Activated T-helper 1 cell treated with anti-CD3 and anti-CD28 coated beads, Interleukin-2, amount 50 U/mL, for 16 hours (primary cell): ENCODE results near the gene DNAH9.

Experiments used
- DNase-seq, 2 donors: peaks; one replicate each; pipeline ENCODE4 v3.0.0-alpha.2; 2020; ENCODE audit warnings: low read depth in 1 of 2, low spot score in 1 of 2

DNAH9 gene

DNA sequence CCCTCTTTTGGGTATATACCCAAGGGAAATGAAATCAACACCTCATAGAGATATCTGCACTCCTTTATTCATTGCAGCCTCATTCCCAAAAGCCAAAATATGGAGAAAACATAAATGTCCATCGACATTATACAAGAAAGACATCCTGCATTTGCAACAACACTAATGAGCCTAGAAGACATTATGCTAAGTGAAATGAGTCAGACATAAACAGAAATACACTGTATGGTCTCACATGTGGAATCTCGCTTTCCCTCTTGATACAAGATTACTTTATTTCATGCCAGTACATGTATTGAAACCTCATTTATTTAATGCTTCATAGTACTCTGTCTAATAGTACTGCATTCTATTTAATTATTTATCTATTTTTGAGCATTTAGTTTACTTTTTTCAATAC, 241.8 kb downstream of the DNAH9 start:
- no peak for DNase-seq

DNA sequence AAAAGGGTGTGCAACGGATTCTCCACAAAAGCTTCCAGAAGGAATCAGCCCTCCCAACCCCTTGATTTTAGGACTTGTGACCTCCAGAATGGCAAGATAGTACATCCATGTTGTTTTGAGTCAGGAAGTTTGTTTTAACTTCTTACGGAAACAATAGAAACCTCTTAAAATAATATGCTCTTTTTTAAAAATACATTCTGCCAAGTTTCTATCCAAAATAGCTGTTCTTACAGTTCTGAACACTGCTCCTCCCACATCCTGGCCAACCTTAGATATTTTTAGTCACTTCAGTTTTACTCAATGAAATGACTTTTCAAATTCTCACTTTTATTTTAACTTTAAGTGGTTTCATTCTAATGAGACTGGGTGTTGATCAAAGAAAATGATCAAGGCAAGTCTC, 242.6 kb downstream of the DNAH9 start:
- no peak for DNase-seq

DNA sequence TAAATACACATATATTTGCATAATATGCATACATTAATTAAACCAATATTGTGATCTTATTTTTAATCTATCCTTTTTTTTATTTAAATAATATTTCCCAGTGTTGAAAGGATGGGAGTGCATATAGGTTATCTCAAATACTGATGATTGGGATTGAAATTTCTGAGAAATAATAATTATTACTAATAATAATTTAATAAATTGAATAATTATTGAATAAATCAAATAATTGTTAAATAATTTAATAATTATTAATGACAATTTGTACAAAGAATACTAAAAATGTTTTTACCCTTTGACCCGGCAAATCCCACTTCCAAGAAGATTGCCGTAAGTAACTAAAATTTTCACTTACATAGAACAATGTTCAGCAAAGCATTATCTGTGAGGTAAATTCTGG, 250.1 kb downstream of the DNAH9 start:
- DNase-seq = no peak

DNA sequence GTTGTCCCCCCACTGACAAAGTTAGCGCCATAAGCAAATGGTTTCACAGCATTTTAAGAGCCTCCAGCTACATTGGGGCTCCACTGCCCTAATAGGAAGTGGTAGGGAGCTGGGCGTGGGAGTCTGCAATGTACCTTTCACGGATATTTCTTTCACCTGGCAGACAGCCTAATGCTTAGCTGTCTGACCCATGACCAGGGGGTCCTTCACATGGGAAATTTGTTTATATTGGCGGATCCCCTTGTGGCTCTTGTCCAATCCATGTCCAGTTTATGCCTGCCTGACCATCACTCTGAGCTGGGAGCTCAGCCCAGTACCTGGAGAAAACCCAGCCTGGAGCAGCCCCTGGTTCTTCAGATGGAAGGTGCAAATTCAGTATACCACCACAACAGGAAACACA, 254.0 kb downstream of the DNAH9 start:
- no peak for DNase-seq

DNA sequence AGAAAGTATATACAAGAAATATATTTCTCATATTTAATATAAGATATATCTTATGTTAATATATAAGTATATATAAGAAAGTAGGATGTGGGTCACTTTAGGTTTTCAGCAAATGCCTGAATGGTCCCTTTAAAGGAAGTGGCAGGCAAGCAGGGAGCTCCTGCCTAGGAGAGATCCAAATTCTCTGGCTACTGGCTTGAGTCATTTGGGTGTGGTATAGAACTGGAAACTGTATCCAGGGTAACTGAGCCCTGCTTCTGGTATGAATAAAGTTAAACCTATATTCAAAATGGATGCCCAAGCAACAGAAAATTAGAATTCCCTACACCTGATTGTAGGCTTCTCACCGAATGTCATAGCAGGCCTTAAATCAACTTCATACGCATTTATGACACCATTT, 254.6 kb downstream of the DNAH9 start:
- DNase-seq = no peak

DNA sequence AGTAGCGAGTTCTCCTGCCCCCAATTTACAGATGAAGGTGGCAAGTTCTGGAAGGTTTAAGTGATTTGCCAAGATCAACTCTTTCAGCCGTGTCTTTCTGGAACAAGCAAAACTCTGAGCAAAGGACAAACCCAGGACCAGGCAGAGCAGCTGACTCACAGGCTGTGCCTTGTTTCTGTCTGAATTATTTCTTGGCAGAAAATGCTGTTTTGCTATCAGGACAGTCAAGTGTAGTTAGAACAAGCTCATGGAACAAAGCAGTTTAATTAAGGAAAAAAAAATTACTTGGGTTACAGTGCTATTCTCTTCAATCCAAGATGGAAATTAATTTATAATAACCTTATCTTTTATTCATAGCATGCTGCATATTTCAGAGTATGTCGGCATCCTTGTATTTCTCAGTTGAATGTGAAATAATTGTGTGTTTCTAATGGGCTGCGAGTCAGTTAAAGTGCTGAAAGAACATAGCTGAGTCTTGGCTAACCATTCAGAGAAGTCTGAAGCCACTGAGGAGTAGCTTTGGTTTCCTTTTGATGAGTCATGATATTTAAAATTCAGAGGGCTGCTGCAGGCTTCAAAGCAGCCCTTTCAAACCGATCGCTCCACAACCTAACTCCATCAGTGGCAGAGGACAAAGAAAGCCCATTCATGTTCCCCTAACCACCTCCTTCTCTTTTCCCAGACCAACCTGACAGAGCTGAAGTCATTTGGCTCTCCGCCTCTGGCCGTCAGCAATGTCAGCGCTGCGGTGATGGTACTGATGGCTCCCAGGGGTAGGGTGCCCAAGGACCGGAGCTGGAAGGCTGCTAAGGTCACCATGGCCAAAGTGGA, 255.3 kb downstream of the DNAH9 start:
- no peak for DNase-seq

DNA sequence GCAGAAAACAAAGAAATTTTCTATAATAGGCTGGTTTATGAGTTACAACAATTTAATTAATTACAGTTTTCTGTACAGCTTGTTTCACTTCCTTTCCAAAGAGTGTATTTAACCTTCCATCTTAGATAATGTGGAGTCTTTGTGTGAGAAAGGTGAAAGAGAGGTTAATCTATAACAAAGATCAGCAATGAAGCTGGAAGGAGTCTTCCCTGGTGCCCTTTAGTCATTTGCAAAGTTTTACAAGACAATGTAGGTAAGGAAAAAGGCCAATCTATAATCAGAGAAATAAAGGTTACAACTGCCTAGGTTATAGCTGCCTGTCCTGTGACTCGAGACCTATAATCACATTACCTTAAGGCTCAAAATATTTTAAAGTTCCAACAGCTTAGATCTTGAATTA, 257.0 kb downstream of the DNAH9 start:
- DNase-seq = no peak

DNA sequence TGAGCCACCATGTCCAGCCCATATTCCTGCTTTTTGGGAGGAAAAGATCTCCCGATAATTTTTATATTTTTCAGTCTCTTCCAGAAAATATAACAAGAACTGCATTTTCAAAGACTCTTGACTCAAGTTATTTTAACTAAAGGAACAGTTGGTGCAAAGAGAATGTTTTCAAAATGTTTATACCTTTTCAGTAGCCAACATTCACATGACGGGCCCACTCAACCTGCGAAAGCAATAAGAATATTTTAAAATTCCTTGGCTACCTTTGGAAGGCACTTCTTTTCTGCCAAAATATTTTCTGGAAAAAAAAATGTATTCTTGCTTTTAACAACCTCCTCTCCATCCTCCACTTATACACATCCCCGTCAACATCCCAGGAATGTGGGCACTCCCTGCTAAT, 258.7 kb downstream of the DNAH9 start:
- DNase-seq = no peak

DNA sequence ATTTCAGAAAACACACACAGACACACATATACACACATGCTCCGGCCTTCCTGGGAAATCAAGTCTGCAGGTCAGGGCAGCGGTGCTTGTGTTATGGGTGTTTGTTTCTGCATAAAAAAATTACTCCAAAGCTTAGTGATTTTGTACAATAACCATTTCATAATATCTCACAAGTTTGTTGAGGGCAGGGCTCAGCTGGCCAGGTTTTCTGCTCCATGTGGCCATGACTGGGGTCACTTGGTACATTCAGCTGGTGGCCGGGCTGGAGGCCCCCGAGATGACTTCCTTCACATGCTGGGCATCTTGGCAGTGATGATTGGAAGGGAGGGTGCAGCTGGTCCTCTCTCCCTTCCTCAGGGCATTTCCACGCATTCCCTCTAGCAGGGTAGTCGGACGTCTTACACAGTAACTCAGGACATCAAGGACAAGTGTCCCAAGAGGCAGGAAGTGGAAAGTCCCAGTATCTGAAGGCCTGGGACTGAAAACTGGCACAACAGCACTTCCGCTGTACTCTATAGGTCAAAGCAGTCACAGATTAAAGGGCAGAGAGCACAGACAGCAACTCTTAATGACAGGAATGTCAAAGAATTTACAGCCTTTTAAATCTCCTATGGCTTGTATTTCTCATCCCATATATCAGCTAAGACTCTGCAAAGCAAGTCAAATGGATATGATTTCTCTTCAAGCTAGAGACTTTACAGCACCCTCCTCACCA, 271.6 kb downstream of the DNAH9 start:
- DNase-seq = no peak

DNA sequence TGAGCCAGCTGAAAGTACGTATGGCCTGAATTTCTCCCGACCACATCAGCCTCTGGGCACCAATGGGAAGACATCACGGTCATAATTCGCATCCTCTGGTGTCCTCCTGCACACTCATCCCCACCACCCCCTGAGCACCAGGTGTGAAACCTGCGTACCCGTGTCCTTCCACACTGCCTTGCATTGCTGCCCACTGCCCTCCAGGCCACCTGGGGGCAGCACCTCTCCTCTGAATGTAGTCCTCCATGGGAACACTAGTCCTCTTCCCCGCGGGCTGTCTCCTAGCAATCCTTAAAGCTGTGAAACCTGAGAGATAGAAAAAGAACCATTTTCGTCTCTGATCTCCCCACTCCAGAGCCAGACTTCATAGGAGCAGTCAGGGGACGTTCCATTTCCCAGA, 273.5 kb downstream of the DNAH9 start:
- no peak for DNase-seq

DNA sequence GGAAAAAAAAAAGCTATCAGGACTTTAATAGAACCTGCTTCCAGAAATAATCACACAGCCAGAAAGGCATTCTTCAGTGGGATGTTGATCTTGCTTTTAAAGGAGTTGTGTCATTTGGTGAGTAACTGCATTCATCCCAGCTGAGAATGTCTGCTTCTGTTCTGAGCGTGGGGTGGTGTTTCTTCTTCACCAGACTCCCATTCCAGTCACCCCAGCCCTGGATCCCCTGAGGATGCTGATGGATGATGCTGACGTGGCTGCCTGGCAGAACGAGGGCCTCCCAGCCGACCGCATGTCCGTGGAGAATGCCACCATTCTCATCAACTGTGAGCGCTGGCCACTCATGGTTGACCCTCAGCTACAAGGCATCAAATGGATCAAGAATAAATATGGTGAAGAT, 276.5 kb downstream of the DNAH9 start:
- DNase-seq = no peak

DNA sequence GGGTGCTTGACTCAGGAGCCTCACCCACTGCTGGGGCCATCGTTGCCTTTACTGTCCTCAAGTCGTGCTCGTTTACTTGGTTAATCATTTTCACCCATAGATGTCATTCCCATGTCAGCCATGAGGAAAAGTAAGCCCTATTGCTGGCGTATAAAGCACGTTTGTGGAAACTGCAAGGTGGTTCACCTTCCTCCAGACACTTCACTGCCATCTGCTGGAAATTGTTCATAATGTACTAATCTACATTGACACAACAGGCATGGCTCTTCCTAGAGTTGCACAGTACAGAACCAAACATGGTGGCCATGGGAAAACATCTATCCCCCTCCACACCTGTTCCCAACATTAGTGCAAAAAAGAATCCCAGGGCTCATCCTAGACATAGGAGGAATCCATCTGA, 282.4 kb downstream of the DNAH9 start:
- no peak for DNase-seq

DNA sequence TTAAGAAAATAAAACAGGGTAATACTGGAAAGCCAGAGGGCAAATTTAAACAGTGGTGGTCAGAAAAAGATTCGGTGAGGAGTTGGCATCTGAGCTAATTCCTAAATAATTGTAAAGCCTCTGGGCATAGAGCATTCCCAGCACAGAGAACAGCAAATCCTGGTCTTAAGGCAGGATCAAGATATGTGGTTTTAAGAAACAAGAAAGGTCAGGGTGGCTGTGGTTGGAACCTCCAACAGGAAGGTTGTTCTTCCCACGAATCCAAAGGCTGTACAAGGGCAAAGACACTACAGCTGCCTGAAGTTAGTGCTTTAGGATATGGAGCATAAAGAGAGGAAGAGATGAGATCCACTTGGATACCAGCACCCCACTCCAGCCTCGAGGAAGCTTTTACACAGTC, 284.4 kb downstream of the DNAH9 start:
- DNase-seq = no peak

DNA sequence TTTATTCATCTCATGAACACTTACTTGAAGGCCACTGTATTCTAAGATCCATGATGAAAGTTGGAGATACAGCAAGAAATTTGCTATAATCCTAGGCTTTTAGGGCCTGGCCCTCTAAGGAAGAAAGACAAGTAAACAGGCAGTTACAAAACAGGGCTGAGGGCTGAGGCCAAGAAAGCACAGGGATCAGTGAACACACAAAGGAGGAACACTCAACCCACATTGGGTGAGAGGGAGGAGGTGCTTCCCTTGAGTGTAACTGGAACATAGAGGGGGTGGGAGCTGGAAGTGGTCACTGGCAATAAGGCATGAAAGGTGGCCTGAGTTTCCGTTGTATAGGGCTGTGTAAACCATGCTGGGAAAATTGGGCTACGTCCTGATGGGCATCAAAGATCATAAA, 286.8 kb downstream of the DNAH9 start:
- no peak for DNase-seq

DNA sequence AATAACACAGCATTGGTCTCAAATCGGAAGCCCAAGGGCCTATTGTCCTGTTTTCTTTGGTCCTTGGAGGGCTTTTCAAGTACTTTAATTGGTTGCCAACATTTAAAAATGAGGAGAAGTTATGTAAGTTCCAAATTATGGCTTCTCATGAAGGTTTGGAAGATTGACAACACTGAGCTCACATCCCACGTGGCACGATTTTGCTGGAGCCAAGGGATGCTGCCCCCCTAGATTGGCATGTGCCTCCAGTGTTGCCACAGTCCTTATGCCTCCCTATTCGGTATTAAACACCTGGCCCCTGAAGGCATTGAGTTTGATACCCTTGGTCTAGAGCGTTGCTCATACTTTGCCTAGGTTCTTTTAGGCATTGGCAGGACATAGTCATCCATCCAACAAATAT, 291.0 kb downstream of the DNAH9 start:
- no peak for DNase-seq

DNA sequence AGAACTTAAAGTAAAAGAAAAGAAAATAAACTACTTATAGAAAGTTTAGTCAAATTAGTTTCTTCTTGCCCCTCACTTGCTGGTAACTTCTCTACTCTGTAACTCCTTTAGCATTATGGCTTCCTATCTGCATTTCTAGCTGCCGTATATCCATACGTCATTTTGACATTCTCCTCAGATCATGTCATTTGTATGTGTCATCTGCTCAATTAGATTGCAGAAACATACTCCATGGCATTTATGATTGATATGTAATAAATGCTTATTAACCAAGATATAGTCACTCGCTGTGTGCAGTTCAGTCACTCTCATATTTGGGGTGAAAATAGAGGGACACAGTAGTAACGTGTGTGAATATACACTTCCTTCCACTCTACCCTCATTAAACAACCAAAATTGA, 295.6 kb downstream of the DNAH9 start:
- DNase-seq = no peak

DNA sequence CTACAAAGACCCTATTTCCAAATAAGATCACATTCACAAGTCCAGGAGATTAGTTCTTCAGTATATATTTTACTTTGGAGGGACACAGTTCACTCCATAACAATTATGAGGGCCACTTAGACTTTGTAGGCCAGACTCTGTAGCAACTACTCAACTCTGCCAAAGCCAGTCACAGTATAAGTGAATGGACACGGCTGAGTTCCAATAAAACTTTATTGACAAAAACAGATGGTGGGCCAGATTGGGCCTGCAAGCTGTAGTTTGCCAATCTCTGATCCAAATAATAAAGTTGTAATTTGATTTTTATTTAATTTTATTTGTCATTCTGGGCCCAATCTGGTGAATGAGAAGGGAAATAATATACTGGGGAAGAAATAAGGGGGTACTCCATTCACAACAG, 297.9 kb downstream of the DNAH9 start:
- DNase-seq = no peak

DNA sequence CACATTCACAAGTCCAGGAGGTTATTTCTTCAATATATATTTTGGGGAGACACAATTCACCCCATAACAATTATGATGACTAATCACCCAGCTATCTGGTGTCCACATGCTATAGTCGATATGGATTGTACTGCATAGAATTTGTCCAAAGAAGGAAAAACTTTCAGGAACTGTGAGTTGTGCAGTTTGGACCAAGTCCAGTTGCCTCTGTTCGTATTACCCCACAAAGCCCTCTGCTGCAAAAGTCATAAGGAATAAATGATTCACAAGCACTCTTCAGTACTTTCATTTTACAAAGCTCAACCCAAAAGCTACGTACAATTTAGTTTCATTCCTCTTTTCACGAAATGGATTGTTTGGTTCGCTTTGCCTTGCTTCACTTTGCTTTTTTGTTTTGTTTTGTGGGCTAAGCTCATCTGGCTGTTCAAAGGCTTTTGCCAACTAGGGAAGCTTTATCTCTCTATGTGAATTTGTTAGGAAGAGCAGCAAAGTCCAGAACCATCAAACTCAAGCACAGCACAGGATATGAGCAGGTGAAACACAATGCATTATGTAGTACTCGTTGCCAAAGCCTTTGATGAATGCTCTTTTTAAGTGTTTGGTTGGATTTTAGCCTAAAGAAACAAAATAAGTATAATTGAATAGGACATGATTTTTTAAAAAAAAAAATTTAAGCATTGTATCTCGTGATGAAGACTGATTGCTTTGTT, 300.4 kb downstream of the DNAH9 start:
- no peak for DNase-seq

DNA sequence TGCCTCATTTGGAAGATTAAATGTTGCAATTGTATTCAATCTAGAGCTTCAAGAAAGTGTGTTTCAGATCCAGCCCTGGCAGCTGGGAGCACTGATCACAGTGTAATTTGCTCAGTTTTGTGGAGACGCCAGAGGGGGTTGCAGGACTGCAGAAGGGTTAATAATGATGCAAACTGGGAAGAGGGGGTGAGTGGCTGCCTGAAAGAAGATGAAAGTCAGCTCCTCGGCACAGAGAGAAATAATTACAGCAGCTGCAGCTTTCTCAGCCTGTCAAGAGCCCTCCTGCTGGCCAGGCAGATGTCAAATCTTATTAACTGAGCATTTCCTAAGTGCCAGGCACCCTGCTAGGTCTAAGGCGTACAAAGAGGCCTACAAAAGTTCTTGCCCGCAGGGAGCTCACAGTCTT, 301.3 kb downstream of the DNAH9 start:
- DNase-seq = no peak

DNA sequence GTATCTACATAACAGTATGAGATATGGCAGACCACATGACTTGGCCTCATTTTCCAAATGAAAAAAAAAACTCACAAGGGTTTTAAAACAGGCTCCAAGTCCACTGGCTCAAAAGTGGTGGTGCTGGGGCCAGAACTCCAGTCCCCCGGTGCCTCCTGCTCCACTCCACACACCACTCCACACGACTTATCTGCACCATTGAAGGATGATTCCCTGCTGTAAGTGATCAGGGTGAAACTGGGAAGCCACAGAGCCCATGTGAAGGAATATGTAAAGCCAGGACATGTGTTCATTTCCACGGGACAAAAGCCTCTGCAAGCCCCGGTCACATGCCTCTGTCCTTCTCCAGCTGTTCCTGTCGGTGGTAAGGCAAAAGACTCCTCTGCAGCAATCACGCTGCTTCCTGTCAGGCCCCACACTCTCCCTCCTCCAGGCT, 301.8 kb downstream of the DNAH9 start:
- no peak for DNase-seq

DNA sequence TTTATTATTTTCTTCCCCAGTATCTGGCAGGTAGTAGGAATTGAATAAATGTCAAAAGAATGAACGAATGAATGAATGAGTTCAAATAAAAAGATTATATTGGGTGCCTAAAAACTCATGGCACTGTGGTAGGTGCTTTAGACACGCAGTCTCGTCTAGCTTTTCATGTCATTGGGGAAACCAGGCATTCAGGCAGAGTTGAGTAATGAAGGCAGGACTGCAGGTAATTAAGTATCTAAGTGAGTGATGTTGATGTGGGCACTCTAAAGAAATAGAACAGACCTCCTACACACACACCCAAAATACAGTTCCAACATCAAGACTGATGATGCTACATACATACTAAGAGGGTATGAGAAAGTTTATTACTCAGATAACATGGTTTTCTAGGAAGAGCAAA, 302.4 kb downstream of the DNAH9 start:
- no peak for DNase-seq

DNA sequence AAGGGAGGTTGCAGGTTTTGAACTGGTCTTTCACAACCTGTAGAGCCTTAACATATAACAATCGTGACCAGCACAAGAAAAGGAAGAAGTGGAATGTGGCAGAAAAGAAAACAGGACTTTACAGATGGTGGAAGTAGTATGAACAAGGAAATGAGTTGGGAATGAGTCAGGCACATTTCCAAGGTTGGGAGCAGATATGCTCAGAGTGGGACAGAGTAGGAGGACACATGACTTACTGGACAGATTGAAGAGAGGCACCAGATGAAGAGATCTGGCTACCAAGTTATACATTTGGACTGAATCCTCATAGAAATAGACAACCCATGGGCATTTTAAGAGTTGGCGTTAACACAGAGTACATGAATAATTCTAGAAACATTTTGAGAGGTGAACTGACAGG, 303.7 kb downstream of the DNAH9 start:
- no peak for DNase-seq
